Keratinocyte (primary cell): Measurements from ENCODE around the gene TSHZ3. TPM values are rescaled to one million over a fixed set of nuclear protein-coding genes. Genes with fewer than 3 reads are reported as not detected.

Source experiments
- DNase-seq: peaks from one replicate; pipeline ENCODE4 v3.0.0-alpha.2; 2011; ENCODE audit warnings: low read depth, missing footprints, low spot score
- FAIRE-seq: peaks from 2 replicates; lab custom pipeline; 2011; peaks lifted over from hg19 to GRCh38; lab: Jason Lieb, UNC
- H2AFZ ChIP-seq: 2 replicates; pipeline ENCODE4 v1.6.0; 2012; ENCODE audit warnings: low read length, control low read depth, inconsistent platforms; ENCODE audit not compliant: control insufficient read depth
- H3K27ac ChIP-seq: 2 replicates; pipeline ENCODE4 v1.5.1; 2011; ENCODE audit warnings: low read length; ENCODE audit not compliant: control insufficient read depth, insufficient read depth
- H3K27me3 ChIP-seq: 3 replicates; pipeline ENCODE4 v1.6.0; 2011; ENCODE audit warnings: low read length; ENCODE audit not compliant: control insufficient read depth, insufficient read depth; ENCODE audit errors: extremely low read depth
- H3K36me3 ChIP-seq, 2 experiments: 2 replicates in 1 of 2; 3 replicates in 1 of 2; pipeline ENCODE4 v1.5.1; 2011; ENCODE audit warnings: low read length in 2 of 2, mild to moderate bottlenecking in 1 of 2; ENCODE audit not compliant: control insufficient read depth in 2 of 2, insufficient read depth in 2 of 2; ENCODE audit errors: extremely low read depth in 1 of 2
- H3K4me1 ChIP-seq: 3 replicates; pipeline ENCODE4 v1.5.1; 2011; ENCODE audit warnings: low read length; ENCODE audit not compliant: control insufficient read depth, insufficient read depth; ENCODE audit errors: extremely low read depth
- H3K4me2 ChIP-seq: 3 replicates; pipeline ENCODE4 v1.6.0; 2011; ENCODE audit warnings: low read depth, low read length; ENCODE audit not compliant: control insufficient read depth, insufficient read depth; ENCODE audit errors: extremely low read depth
- H3K4me3 ChIP-seq, 3 experiments: fragments of 200-600 bp in 1 of 3; sonication (generic) in 1 of 3; 2 replicates in 2 of 3; 3 replicates in 1 of 3; pipeline ENCODE4 v1.5.1; 2011 to 2016; ENCODE audit warnings: low read length in 3 of 3, mild to moderate bottlenecking in 3 of 3, control low read depth in 2 of 3, inconsistent platforms in 1 of 3, low read depth in 1 of 3, mixed read lengths in 1 of 3, mixed run types in 1 of 3, moderate library complexity in 1 of 3; ENCODE audit not compliant: control insufficient read depth in 2 of 3, insufficient read depth in 2 of 3; ENCODE audit errors: extremely low read depth in 1 of 3
- H3K79me2 ChIP-seq: 2 replicates; pipeline ENCODE4 v1.6.0; 2012; ENCODE audit warnings: low read length; ENCODE audit not compliant: control insufficient read depth, insufficient read depth
- H3K9ac ChIP-seq: 3 replicates; pipeline ENCODE4 v1.6.0; 2011; ENCODE audit warnings: low read length; ENCODE audit not compliant: control insufficient read depth, insufficient read depth; ENCODE audit errors: extremely low read depth
- H3K9me1 ChIP-seq: 3 replicates; pipeline ENCODE4 v1.6.0; 2011; ENCODE audit warnings: low read length; ENCODE audit not compliant: control insufficient read depth, insufficient read depth; ENCODE audit errors: extremely low read depth
- H3K9me3 ChIP-seq: 2 replicates; pipeline ENCODE4 v1.5.1; 2012; ENCODE audit warnings: low read depth, low read length; ENCODE audit not compliant: control insufficient read depth
- H4K20me1 ChIP-seq: 3 replicates; pipeline ENCODE4 v1.6.0; 2011; ENCODE audit warnings: low read length; ENCODE audit not compliant: control insufficient read depth, insufficient read depth; ENCODE audit errors: extremely low read depth
- CTCF ChIP-seq, 3 experiments: IDR thresholded peaks in 1 of 3; conservative IDR thresholded peaks in 1 of 3; optimal IDR thresholded peaks in 1 of 3; 2 replicates in 2 of 3; 3 replicates in 1 of 3; pipeline versions ENCODE3 to v1.5.1; 2011; ENCODE audit warnings: low read length in 3 of 3, mild to moderate bottlenecking in 3 of 3, moderate library complexity in 2 of 3, control low read depth in 1 of 3, inconsistent platforms in 1 of 3; ENCODE audit not compliant: insufficient read depth in 2 of 3; ENCODE audit errors: extremely low read depth in 1 of 3
- EZH2 ChIP-seq: IDR thresholded peaks from one replicate; pipeline ENCODE4 v1.6.1; 2012; ENCODE audit warnings: inconsistent platforms, mild to moderate bottlenecking, low read length, moderate library complexity
- dilution Hi-C: fragments of 300-500 bp; cut with MboI; formaldehyde crosslinking; loops from one replicate; pipeline ENCODE4 v1.7.0; 2020; ENCODE audit warnings: low sequenced_read_pairs; ENCODE audit not compliant: extremely low pct_ligation_motif_present
- polyA plus RNA-seq, 5 experiments: library from polyadenylated mRNA; depleted of rRNA in 3 of 5; stranded (reverse) in 3 of 5; stranded (forward) in 1 of 5; unstranded in 1 of 5; fragments of >200 nt; gene quantifications; 1 replicate in 1 of 5; 2 replicates in 3 of 5; 3 replicates in 1 of 5; pipeline versions ENCODE4 v1.2.1 to v1.2.3, GENCODE V29; 2011 to 2012; ENCODE audit warnings: missing spikeins in 2 of 5, low read depth in 1 of 5, low replicate concordance in 1 of 5

TSHZ3 gene
- polyA plus RNA-seq, 1 donor (not counting 4 experiments of a cell fraction or from before 2014, with no cell fraction given) = 3.6 TPM

DNA sequence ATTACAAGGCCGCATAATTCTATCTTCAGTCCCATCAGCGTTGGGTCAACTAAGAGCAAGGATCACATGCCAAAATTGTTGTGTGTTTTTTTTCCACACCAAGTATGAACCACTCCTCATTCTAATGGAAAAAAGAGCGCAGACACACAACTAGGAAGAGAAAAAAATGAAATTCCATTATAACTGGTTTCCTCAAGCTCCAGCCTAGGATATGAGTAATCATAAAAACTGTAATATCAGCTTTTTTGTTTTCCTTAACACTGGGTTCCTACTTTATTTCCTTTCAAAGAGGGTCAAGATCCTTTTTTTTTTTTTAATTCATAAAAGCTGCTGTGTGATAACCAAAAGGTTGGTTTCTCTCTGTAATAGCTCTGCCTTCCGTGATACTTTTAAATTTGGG, 19.4 kb downstream of the TSHZ3 start:
- DNase-seq (no peak), FAIRE-seq (no peak)
- H3K9ac ChIP-seq = no peak overlapping the region
- no peaks in the 10 kb centered on the region for H4K20me1 ChIP-seq
- dilution Hi-C loops = no loop called here
- no peaks in the 10 kb centered on the region for H3K9me3 ChIP-seq
- TF ChIP-seq CTCF (optimal IDR thresholded peaks at IDR 0.05 in 1 of 3, IDR thresholded peaks at IDR 0.05 in 1 of 3, conservative IDR thresholded peaks at IDR 0.05 in 1 of 3; ENCODE audit: extremely low read depth in 1 of 3, insufficient read depth in 2 of 3, low read length in 3 of 3) = no peak
- TF ChIP-seq EZH2 = no peak
- no peak overlapping the region for H3K4me2 ChIP-seq
- H2AFZ ChIP-seq = no peak overlapping the region
- peaks cover 60% of the 10 kb centered on the region for H3K79me2 ChIP-seq
- H3K9me1 ChIP-seq = no peaks in the 10 kb centered on the region
- H3K27me3 ChIP-seq = no peaks in the 10 kb centered on the region
- H3K36me3 ChIP-seq = no peaks in the 10 kb centered on the region
- H3K27ac ChIP-seq = no peak overlapping the region
- no peak overlapping the region for H3K4me3 ChIP-seq
- peaks cover 38% of the 10 kb centered on the region for H3K4me1 ChIP-seq

DNA sequence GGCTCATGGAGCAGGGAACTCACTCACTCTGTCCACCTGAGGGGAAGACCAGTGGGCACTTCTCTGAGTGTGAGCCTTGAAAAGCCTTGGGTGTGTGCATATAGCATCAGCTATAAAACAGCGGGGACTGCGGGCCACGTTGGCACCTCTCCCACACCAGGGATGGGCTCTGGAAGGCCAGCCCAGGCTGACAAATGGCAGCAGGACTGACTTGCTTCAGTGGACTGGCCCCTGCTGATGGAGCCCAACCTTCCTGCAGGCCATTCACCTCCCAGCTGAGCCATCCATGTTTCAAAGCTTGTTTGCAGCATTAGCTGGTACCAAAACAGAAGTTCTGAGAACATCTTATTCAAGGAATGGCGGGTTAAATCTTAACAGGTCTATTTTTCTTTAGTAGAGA, 21.0 kb downstream of the TSHZ3 start:
- Histone ChIP-seq H3K27me3 (no peaks in the 10 kb centered on the region), H3K9me3 (no peaks in the 10 kb centered on the region), H3K9ac (no peak overlapping the region), H3K27ac (no peak overlapping the region), H3K9me1 (no peaks in the 10 kb centered on the region), H3K36me3 (no peaks in the 10 kb centered on the region), H3K79me2 (peaks cover 63% of the 10 kb centered on the region), H3K4me3 (no peak overlapping the region), H4K20me1 (no peaks in the 10 kb centered on the region), H3K4me1 (peaks cover 22% of the 10 kb centered on the region), H3K4me2 (no peak overlapping the region), H2AFZ (no peak overlapping the region)
- dilution Hi-C loops = no loop called here
- no peak for TF ChIP-seq CTCF (optimal IDR thresholded peaks at IDR 0.05 in 1 of 3, IDR thresholded peaks at IDR 0.05 in 1 of 3, conservative IDR thresholded peaks at IDR 0.05 in 1 of 3; ENCODE audit: extremely low read depth in 1 of 3, insufficient read depth in 2 of 3, low read length in 3 of 3)
- no peak for TF ChIP-seq EZH2
- no peak for DNase-seq
- no peak for FAIRE-seq
